Endothelial cell of umbilical vein (primary cell): ENCODE results near the gene CAMTA1. TPM values are rescaled to one million over a fixed set of nuclear protein-coding genes. Genes with fewer than 3 reads are reported as not detected.

ENCODE experiments used
- BruUV-seq: library from RNA; stranded (reverse); fragments of 400-500 nt; replicated peaks from 2 replicates; lab custom pipeline; 2021; lab: Mats Ljungman, UMichigan
- CTCF ChIA-PET: fragments of 300-600, 350-600 bp; sonication (Branson Sonifier 250); formaldehyde crosslinking; loops from one replicate; lab custom pipeline; 2021; ENCODE audit warnings: antibody characterized with exemption, inconsistent platforms; lab: Charles Lee
- POLR2A ChIA-PET: fragments of 300-600, 350-600 bp; sonication (Branson Sonifier 250); formaldehyde crosslinking; loops from one replicate; lab custom pipeline; 2021; ENCODE audit warnings: antibody characterized with exemption, inconsistent platforms; lab: Charles Lee
- DNase-seq: peaks from one replicate; pipeline ENCODE4 v3.0.0-alpha.2; 2011; ENCODE audit warnings: low read depth, low spot score
- FAIRE-seq: peaks from 2 replicates; lab custom pipeline; 2011; peaks lifted over from hg19 to GRCh38; lab: Jason Lieb, UNC
- H2AFZ ChIP-seq: 2 replicates; pipeline ENCODE4 v1.6.0; 2012; ENCODE audit warnings: low read depth, low read length, control low read depth, inconsistent platforms
- H3K27ac ChIP-seq: 2 replicates; pipeline ENCODE4 v1.5.1; 2011; ENCODE audit warnings: low read depth, mild to moderate bottlenecking, control low read depth, low read length, moderate library complexity; ENCODE audit not compliant: insufficient read depth
- H3K27me3 ChIP-seq, 2 experiments: 2 replicates each; pipeline versions ENCODE4 v1.6.0 to v1.6.1; 2011; ENCODE audit warnings: low read length in 2 of 2, mixed read lengths in 1 of 2; ENCODE audit not compliant: control insufficient read depth in 2 of 2, insufficient read depth in 2 of 2
- H3K36me3 ChIP-seq, 2 experiments: 2 replicates in 1 of 2; 3 replicates in 1 of 2; pipeline ENCODE4 v1.5.1; 2011; ENCODE audit warnings: low read length in 2 of 2, mild to moderate bottlenecking in 1 of 2, moderate library complexity in 1 of 2; ENCODE audit not compliant: control insufficient read depth in 2 of 2, insufficient read depth in 2 of 2; ENCODE audit errors: extremely low read depth in 1 of 2
- H3K4me1 ChIP-seq: 3 replicates; pipeline ENCODE4 v1.5.1; 2011; ENCODE audit warnings: mild to moderate bottlenecking, low read length; ENCODE audit not compliant: control insufficient read depth, insufficient read depth; ENCODE audit errors: extremely low read depth
- H3K4me2 ChIP-seq: 2 replicates; pipeline ENCODE4 v1.6.1; 2011; ENCODE audit warnings: low read length, control low read depth, mixed read lengths; ENCODE audit not compliant: insufficient read depth
- H3K4me3 ChIP-seq, 3 experiments: fragments of 200-600 bp in 1 of 3; sonication (generic), shearing (Covaris generic) in 1 of 3; replicated peaks in 1 of 3; 2 replicates each; pipeline ENCODE4 v1.5.1; 2011 to 2016; ENCODE audit warnings: control low read depth in 3 of 3, low read length in 3 of 3, mild to moderate bottlenecking in 2 of 3, inconsistent platforms in 1 of 3, low read depth in 1 of 3, moderate library complexity in 1 of 3; ENCODE audit not compliant: insufficient read depth in 1 of 3
- H3K79me2 ChIP-seq: 2 replicates; pipeline ENCODE4 v1.6.0; 2012; ENCODE audit warnings: low read length, inconsistent platforms; ENCODE audit not compliant: control insufficient read depth, insufficient read depth
- H3K9ac ChIP-seq: replicated peaks from 2 replicates; pipeline ENCODE3; 2011; ENCODE audit warnings: low read length, control low read depth; ENCODE audit not compliant: insufficient read depth; ENCODE audit errors: extremely low read depth
- H3K9me1 ChIP-seq: replicated peaks from 3 replicates; pipeline ENCODE4 v1.6.0; 2011; ENCODE audit warnings: mild to moderate bottlenecking, low read length; ENCODE audit not compliant: control insufficient read depth, insufficient read depth; ENCODE audit errors: extremely low read depth
- H3K9me3 ChIP-seq: replicated peaks from 2 replicates; pipeline ENCODE4 v1.5.1; 2012; ENCODE audit warnings: low read length, inconsistent platforms; ENCODE audit not compliant: control insufficient read depth, insufficient read depth
- H4K20me1 ChIP-seq: replicated peaks from 2 replicates; pipeline ENCODE3; 2011; ENCODE audit warnings: mild to moderate bottlenecking, low read length; ENCODE audit not compliant: control insufficient read depth, insufficient read depth; ENCODE audit errors: extremely low read depth
- EZH2 ChIP-seq: IDR thresholded peaks from 2 replicates; pipeline ENCODE4 v1.6.1; 2012; ENCODE audit warnings: borderline replicate concordance, low read depth, mild to moderate bottlenecking, moderate library complexity, low read length, inconsistent platforms; ENCODE audit not compliant: severe bottlenecking
- FOS ChIP-seq: IDR thresholded peaks from 2 replicates; pipeline ENCODE4 v1.6.1; 2011; ENCODE audit warnings: mild to moderate bottlenecking, low read length, moderate library complexity, borderline replicate concordance; ENCODE audit not compliant: insufficient read depth
- GATA2 ChIP-seq: IDR thresholded peaks from 2 replicates; pipeline ENCODE4 v1.7.0; 2011; ENCODE audit warnings: low read depth, mild to moderate bottlenecking, moderate library complexity, mixed read lengths, low read length; ENCODE audit not compliant: insufficient read length, insufficient read depth
- JUN ChIP-seq: IDR thresholded peaks from 2 replicates; pipeline ENCODE4 v1.6.1; 2011; ENCODE audit warnings: borderline replicate concordance, low read depth; ENCODE audit not compliant: insufficient read length, insufficient read depth
- MYC ChIP-seq: IDR thresholded peaks from one replicate; pipeline ENCODE4 v1.6.1; 2011; ENCODE audit warnings: mild to moderate bottlenecking, low read depth, low read length
- POLR2A ChIP-seq: IDR thresholded peaks from 2 replicates; pipeline ENCODE4 v1.6.1; 2012; ENCODE audit warnings: low read depth, mild to moderate bottlenecking, control low read depth, low read length
- POLR2AphosphoS5 ChIP-seq: IDR thresholded peaks from 2 replicates; pipeline ENCODE4 v1.6.1; 2012; ENCODE audit warnings: low read depth, mild to moderate bottlenecking, control low read depth, low read length, moderate library complexity; ENCODE audit not compliant: insufficient read depth
- dilution Hi-C: fragments of 300-500 bp; cut with MboI; formaldehyde crosslinking; loops from one replicate; pipeline ENCODE4 v1.15.0; 2019; ENCODE audit warnings: low sequenced_read_pairs; ENCODE audit not compliant: extremely low pct_ligation_motif_present
- intact Hi-C: fragments of 100-400 bp; cut with micrococcal nuclease; formaldehyde crosslinking; loops from one replicate; pipeline ENCODE4 v1.10.0; 2022
- polyA plus RNA-seq, 4 experiments: library from polyadenylated mRNA; depleted of rRNA in 3 of 4; stranded (reverse) in 3 of 4; unstranded in 1 of 4; fragments of >200 nt; gene quantifications; 2 replicates each; pipeline versions ENCODE4 v1.2.1 to v1.2.3, GENCODE V29; 2011 to 2012; ENCODE audit warnings: missing spikeins in 1 of 4
- total RNA-seq: library from RNA; stranded (reverse); gene quantifications from 2 replicates; pipeline ENCODE4 v1.2.3, GENCODE V29; 2021
- TF ChIP-seq, protein P1 (sequence below): IDR thresholded peaks from 2 replicates; pipeline ENCODE4 v1.6.1; 2011; ENCODE audit not compliant: insufficient read depth, insufficient read length
- TF ChIP-seq, protein P2 (sequence below), 2 donors: IDR thresholded peaks; 1 replicate in 1 of 2; 2 replicates in 1 of 2; pipeline ENCODE4 v1.5.1; 2011; ENCODE audit warnings: low read length in 2 of 2, mild to moderate bottlenecking in 2 of 2, moderate library complexity in 2 of 2, control low read depth in 1 of 2, inconsistent platforms in 1 of 2, low read depth in 1 of 2; ENCODE audit not compliant: insufficient read depth in 1 of 2; ENCODE audit errors: extremely low read depth in 1 of 2

The CAMTA1 gene
- total and polyA plus RNA-seq, 2 donors (not counting 3 experiments of a cell fraction or from before 2014, with no cell fraction given), result 50.8 to 92.7 TPM

DNA sequence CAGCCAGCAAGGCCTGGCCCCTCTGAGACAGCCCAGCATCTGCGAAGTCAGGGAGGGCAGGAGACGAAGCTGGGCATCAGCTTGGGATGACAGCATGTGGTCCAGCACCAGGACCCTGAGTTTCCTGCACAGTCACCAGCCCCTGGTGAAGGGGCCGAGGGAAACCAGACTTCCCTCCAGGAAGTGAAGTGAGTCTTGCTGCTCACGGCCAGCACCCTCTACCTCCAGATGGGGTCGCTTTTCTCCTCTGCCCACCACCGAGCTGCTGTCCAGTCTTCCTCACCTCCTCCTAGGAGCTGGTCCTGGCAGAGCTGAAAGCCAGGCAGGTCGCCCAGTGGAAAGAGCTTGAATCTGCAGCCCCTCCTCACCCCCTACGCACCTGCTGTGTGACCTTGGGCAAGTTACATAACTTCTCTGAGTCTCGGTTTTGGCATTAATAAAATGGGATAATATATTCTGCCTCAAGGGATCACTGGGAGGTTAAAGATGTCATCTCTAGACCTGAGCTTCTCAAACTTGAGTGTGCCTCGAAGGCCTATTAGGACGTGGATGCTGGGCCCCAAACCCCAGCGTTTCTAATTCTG lies 867.4 kb downstream of the CAMTA1 start:
- ChIA-PET POLR2A (no interaction called here), CTCF (interaction anchor here (1.1 to 3.7 kb wide), 4 partner anchors 16 to 610 kb away, joined by 3 to 21 read pairs (median 5); no protein-coding TSS in a partner anchor)
- no peak overlapping the region for H3K4me2 ChIP-seq
- H4K20me1 ChIP-seq, result no peaks in the 10 kb centered on the region
- TF ChIP-seq, protein P1, sequence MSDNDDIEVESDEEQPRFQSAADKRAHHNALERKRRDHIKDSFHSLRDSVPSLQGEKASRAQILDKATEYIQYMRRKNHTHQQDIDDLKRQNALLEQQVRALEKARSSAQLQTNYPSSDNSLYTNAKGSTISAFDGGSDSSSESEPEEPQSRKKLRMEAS, result no peak
- TF ChIP-seq POLR2AphosphoS5 (no peak), EZH2 (no peak), POLR2A (no peak), FOS (no peak), GATA2 (no peak), MYC (no peak), JUN (no peak)
- TF ChIP-seq, protein P2, sequence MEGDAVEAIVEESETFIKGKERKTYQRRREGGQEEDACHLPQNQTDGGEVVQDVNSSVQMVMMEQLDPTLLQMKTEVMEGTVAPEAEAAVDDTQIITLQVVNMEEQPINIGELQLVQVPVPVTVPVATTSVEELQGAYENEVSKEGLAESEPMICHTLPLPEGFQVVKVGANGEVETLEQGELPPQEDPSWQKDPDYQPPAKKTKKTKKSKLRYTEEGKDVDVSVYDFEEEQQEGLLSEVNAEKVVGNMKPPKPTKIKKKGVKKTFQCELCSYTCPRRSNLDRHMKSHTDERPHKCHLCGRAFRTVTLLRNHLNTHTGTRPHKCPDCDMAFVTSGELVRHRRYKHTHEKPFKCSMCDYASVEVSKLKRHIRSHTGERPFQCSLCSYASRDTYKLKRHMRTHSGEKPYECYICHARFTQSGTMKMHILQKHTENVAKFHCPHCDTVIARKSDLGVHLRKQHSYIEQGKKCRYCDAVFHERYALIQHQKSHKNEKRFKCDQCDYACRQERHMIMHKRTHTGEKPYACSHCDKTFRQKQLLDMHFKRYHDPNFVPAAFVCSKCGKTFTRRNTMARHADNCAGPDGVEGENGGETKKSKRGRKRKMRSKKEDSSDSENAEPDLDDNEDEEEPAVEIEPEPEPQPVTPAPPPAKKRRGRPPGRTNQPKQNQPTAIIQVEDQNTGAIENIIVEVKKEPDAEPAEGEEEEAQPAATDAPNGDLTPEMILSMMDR (IDR thresholded peaks at IDR 0.05; ENCODE audit: extremely low read depth in 1 of 2, insufficient read depth in 1 of 2, low read depth in 1 of 2, low read length in 2 of 2), result no peak
- intact Hi-C loops, result no loop called here
- no peak overlapping the region for H3K4me3 ChIP-seq
- H3K9me3 ChIP-seq, result no peaks in the 10 kb centered on the region
- H3K9me1 ChIP-seq, result no peaks in the 10 kb centered on the region
- H3K27ac ChIP-seq, result no peak overlapping the region
- no peak for DNase-seq
- H3K36me3 ChIP-seq, result no peaks in the 10 kb centered on the region
- H3K4me1 ChIP-seq, result no peaks in the 10 kb centered on the region
- BruUV-seq, result no TSS peak
- no peaks in the 10 kb centered on the region for H3K27me3 ChIP-seq
- no peak overlapping the region for H2AFZ ChIP-seq
- no peak for FAIRE-seq
- no peaks in the 10 kb centered on the region for H3K79me2 ChIP-seq
- no peak overlapping the region for H3K9ac ChIP-seq
- dilution Hi-C loops, result no loop called here
